Activated naive CD4-positive, alpha-beta T cell treated with anti-CD3 and anti-CD28 coated beads, Interleukin-2, amount 50 U/mL, for 72 hours (primary cell): ENCODE data around the gene TAS1R3. TPM values are rescaled to one million over a fixed set of nuclear protein-coding genes. Genes with fewer than 3 reads are reported as not detected.
"Not testable (repeated sequence)": the region's sequence is repeated elsewhere in the genome, so short reads cannot be mapped to it uniquely, and the experiment has no call there.

Source experiments
- ATAC-seq, 2 donors: fragments of 150-1000 bp; cut with Tn5 transposase; 2 replicates each; pipeline ENCODE4 v1.10.0; 2021; ENCODE audit warnings: mild to moderate bottlenecking in 2 of 2, moderate library complexity in 2 of 2
- DNase-seq, 2 donors: peaks; one replicate each; pipeline ENCODE4 v3.0.0; 2021 to 2022; ENCODE audit warnings: low spot score in 2 of 2
- H3K27ac Mint-ChIP-seq, 2 donors: one replicate each; pipeline ENCODE4 v1.8.0; 2022; ENCODE audit warnings: mild to moderate bottlenecking in 2 of 2, mixed read lengths in 2 of 2
- H3K36me3 Mint-ChIP-seq, 2 donors: one replicate each; pipeline ENCODE4 v1.8.0; 2022; ENCODE audit warnings: mixed read lengths in 2 of 2
- H3K9me3 Mint-ChIP-seq, 2 donors: one replicate each; pipeline ENCODE4 v1.8.0; 2022; ENCODE audit warnings: mixed read lengths in 2 of 2
- total RNA-seq, 2 donors: library from RNA; stranded (reverse); gene quantifications; one replicate each; pipeline ENCODE4 v1.2.3, GENCODE V29; 2022

TAS1R3 gene
- total RNA-seq, 2 donors from 2014 or later: 0.32 to 0.43 TPM

DNA sequence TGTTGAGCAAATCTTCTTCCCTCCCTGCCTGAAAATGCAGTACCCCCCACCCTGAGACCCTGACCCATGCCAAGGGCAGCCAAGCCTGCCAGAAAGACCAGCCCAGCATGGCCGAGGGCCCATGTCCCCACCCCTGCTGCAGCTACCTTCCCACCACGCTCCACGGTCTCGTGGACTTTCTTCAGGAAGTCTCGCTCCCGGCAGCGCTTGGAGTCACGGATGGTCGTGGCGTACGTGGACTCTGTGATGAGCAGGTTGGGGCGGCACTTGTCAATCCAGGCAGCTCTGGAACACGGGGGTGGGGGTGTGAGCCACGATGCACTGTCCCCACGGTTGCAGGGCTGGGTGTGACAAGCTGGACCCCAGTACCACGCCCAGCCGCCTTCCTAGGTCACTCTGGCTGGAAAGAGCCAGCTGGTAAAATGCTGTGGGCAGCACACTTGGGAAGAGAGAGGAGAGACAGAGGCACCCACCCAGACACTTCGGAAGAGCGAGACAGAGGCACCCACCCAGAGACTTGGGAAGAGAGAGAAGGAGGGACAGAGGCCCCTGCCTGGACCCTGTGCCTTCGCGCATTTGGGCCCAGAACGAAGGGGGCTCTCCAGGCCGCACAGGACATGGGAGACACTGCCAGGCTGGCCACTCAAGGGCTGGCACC is 16.3 kb upstream of the TAS1R3 start:
- no peaks in the 10 kb centered on the region for H3K36me3 Mint-ChIP-seq
- H3K27ac Mint-ChIP-seq: peak overlapping the region in 1 of 2 donors; percentile 78

GRCh38 chr1:1315435-1315954 is 15.6 kb upstream of the TAS1R3 start:
- peak overlapping the region in 1 of 2 donors; percentile 78 for H3K27ac Mint-ChIP-seq
- DNase-seq (no peak), ATAC-seq (no peak)
- no peaks in the 10 kb centered on the region for H3K36me3 Mint-ChIP-seq
- H3K9me3 Mint-ChIP-seq: no peaks in the 10 kb centered on the region

More for the DNA sequence above, 16.3 kb upstream of the TAS1R3 start:
- H3K9me3 Mint-ChIP-seq: no peaks in the 10 kb centered on the region
- ATAC-seq: no peak
- DNase-seq: no peak

DNA sequence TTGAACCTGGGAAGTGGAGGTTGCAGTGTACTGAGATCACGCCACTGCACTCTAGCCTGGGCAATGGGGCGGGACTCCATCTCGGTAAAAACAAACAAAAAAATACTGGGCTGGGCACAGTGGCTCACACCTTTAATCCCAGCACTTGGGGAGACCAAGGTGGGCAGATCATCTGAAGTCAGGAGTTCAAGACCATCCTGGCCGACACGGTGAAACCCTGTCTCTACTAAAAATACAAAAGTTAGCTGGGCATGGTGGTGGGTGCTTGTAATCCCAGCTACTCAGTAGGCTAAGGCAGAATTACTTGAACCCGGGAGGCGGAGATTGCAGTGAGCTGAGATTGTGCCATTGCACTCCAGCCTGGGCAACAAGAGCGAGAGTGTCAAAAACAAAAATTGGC is 14.9 kb upstream of the TAS1R3 start:
- DNase-seq, H3K36me3 Mint-ChIP-seq, H3K9me3 Mint-ChIP-seq, ATAC-seq: not testable (repeated sequence)
- peak overlapping the region in 1 of 2 donors; percentile 79 for H3K27ac Mint-ChIP-seq

- H3K36me3 Mint-ChIP-seq: no peaks in the 10 kb centered on the region
- DNase-seq (no peak), ATAC-seq (no peak)
- no peaks in the 10 kb centered on the region for H3K9me3 Mint-ChIP-seq
- H3K27ac Mint-ChIP-seq: peak overlapping the region in 1 of 2 donors; percentile 51
Observed at GRCh38 chr1:1317420-1317819, 13.7 kb upstream of the TAS1R3 start.

DNA sequence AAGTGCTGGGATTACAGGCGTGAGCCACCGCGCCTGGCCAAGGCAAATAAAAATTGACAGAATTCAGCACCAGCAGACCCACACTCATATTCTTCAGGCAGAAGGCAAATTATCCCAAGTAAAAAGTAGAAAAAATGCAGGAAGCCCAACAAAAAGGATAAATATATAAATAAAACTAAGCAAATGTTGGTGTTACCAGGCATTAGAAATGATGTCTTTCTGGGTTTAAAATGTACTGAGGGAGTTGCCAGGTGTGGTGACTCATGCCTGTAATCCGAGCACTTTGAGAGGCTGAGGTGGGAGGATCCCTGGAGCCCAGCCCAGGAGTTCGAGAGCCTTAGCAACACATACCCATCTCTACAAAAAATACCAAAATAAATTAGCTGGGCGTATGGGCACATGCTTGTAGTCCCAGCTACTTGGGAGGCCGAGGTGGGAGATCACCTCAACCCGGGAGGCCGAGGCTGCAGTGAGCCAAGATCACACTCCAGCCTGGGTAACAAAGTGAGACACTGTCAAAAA is 12.9 kb upstream of the TAS1R3 start:
- Mint-ChIP-seq H3K36me3 (peaks cover 0 to under 1% of the 10 kb centered on the region in 2 donors), H3K9me3 (no peaks in the 10 kb centered on the region), H3K27ac (peak overlapping the region in 1 of 2 donors; percentile 54)
- DNase-seq: no peak
- ATAC-seq: no peak

DNA sequence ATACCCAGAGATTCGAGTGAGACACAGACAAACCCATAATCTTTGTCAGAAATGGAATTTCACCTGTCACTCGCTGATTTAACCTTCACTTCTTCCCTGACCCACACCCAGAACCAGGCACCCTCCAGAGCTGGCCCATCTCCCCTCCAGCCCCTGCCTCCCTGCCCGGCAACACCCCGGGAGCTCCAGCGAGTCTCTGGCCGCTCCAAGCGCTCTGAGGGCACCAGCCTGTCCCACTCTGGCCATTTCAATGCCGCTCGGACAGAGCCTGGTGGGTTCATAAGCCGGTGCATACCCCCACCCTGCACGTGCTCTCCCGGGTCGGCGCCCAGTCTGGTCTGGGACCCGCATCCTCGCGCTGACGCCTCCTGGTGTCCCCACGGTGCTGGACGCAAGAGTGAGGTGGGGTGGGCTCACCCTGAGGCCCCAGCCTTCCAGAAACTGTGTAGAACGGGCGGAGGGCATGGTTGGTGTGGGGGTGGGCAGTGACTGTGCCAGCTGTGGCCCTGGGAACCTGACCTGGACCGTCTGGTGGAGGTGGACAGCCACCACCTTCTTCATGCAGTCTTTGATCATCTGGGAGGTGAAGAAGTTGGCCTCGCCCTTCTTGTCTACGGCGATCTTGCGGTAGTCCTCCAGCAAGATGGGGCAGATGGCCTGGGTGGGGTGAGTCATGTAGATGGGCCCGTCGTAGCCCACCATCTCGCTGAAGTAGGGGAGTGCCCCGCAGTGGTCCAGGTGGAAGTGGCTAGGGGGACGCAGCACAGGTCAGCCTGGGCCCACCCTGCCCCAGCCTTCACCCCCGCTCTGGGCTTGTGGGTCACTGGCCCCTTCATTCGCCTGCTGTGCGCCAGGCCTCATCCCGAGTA is 12.1 kb upstream of the TAS1R3 start:
- ATAC-seq: no peak
- H3K27ac Mint-ChIP-seq: peak overlapping the region; percentile 54 to 75
- H3K36me3 Mint-ChIP-seq: peaks cover 0 to 7% of the 10 kb centered on the region in 2 donors

DNA sequence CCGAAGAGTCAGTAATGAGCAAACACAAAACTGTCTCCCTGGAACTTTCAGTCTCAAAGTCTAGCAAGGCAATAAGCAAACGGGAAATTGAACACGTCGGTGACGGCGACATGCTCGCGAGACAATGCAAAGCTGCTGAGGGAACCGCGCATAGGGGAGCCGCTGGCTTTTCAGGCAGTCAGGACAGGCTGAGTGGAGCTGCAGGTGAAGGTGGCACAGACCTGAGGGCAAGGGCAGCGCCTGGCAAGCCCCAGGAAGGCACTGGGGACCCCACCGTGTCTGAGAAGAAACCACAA is 11.5 kb upstream of the TAS1R3 start:
- H3K36me3 Mint-ChIP-seq: peaks cover 0 to 7% of the 10 kb centered on the region in 2 donors
- H3K9me3 Mint-ChIP-seq: no peaks in the 10 kb centered on the region
- peak overlapping the region; percentile 54 to 75 for H3K27ac Mint-ChIP-seq
- ATAC-seq (no peak), DNase-seq (no peak)

More for the DNA sequence above, 12.1 kb upstream of the TAS1R3 start:
- no peak for DNase-seq
- H3K9me3 Mint-ChIP-seq: no peaks in the 10 kb centered on the region

- Mint-ChIP-seq H3K9me3 (no peaks in the 10 kb centered on the region), H3K36me3 (peaks cover 0 to 7% of the 10 kb centered on the region in 2 donors), H3K27ac (peak overlapping the region in 1 of 2 donors; percentile 32)
- no peak for DNase-seq
- ATAC-seq: no peak
Observed at GRCh38 chr1:1320666-1321448, 10.2 kb upstream of the TAS1R3 start.

GRCh38 chr1:1321477-1321876 is 9.6 kb upstream of the TAS1R3 start:
- Mint-ChIP-seq H3K27ac (no peak overlapping the region), H3K36me3 (peaks cover 0 to 7% of the 10 kb centered on the region in 2 donors), H3K9me3 (no peaks in the 10 kb centered on the region)
- ATAC-seq (no peak), DNase-seq (no peak)

GRCh38 chr1:1322418-1322817 is 8.7 kb upstream of the TAS1R3 start:
- no peak for ATAC-seq
- H3K9me3 Mint-ChIP-seq: no peaks in the 10 kb centered on the region
- peak overlapping the region in 1 of 2 donors; percentile 97 for H3K27ac Mint-ChIP-seq
- peaks cover 0 to 7% of the 10 kb centered on the region in 2 donors for H3K36me3 Mint-ChIP-seq
- DNase-seq: no peak

GRCh38 chr1:1322952-1323351 is 8.1 kb upstream of the TAS1R3 start:
- DNase-seq (no peak), ATAC-seq (no peak)
- peak overlapping the region; percentile 87 to 96 for H3K27ac Mint-ChIP-seq
- no peaks in the 10 kb centered on the region for H3K9me3 Mint-ChIP-seq
- H3K36me3 Mint-ChIP-seq: peaks cover 0 to 7% of the 10 kb centered on the region in 2 donors

GRCh38 chr1:1324084-1324523 is 7.0 kb upstream of the TAS1R3 start:
- no peak for DNase-seq
- Mint-ChIP-seq H3K36me3 (peaks cover 0 to 7% of the 10 kb centered on the region in 2 donors), H3K9me3 (no peaks in the 10 kb centered on the region), H3K27ac (peak overlapping the region in 1 of 2 donors; percentile 87)
- peak in 1 of 2 donors; percentile 36 for ATAC-seq

GRCh38 chr1:1324524-1325287 is 6.4 kb upstream of the TAS1R3 start, which contains the start of the genes CPTP and INTS11:
Gene CPTP, plus strand, starts transcription at chr1:1324802. Its CDS starts 2,109 bp downstream, at chr1:1326911.
Gene INTS11, minus strand, starts transcription at chr1:1324660. Its CDS starts 52 bp downstream, at chr1:1324608.
- H3K27ac Mint-ChIP-seq: peak within 1 kb of the TSS; percentile 87 to 96
- peaks cover 2% of the 10 kb centered on the region in 2 donors for H3K9me3 Mint-ChIP-seq
- DNase-seq: peak; percentile 95 to 97
- ATAC-seq: peak; percentile 88 to 90
- H3K36me3 Mint-ChIP-seq: peaks cover 0 to 7% of the 10 kb centered on the region in 2 donors

GRCh38 chr1:1325288-1326074 is 5.6 kb upstream of the TAS1R3 start:
- ATAC-seq (no peak), DNase-seq (no peak)
- Mint-ChIP-seq H3K36me3 (peaks cover 0 to 7% of the 10 kb centered on the region in 2 donors), H3K27ac (peak overlapping the region; percentile 72 to 87), H3K9me3 (peaks cover 5 to 6% of the 10 kb centered on the region in 2 donors)
